Brain microvascular endothelial cell (primary cell): ENCODE measurements around the gene VSTM1.

ENCODE experiments used
- DNase-seq: peaks from one replicate; pipeline ENCODE4 v3.0.0-alpha.2; 2020
- H3K27ac ChIP-seq: fragments of 250-450 bp; sonication (Bioruptor Pico); 2 replicates; pipeline ENCODE4 v1.5.1; 2020; ENCODE audit warnings: mild to moderate bottlenecking, moderate library complexity
- H3K27me3 ChIP-seq: fragments of 250-450 bp; sonication (Bioruptor Pico); replicated peaks from 2 replicates; pipeline ENCODE4 v1.5.1; 2020; ENCODE audit warnings: mild to moderate bottlenecking
- H3K36me3 ChIP-seq: fragments of 250-450 bp; sonication (Bioruptor Pico); replicated peaks from 2 replicates; pipeline ENCODE4 v1.5.1; 2020; ENCODE audit warnings: mild to moderate bottlenecking
- H3K4me3 ChIP-seq: 2 replicates; pipeline ENCODE4 v1.5.1; 2011; ENCODE audit warnings: low read depth, mild to moderate bottlenecking, control low read depth, low read length, moderate library complexity
- CTCF ChIP-seq: IDR thresholded peaks from 2 replicates; pipeline ENCODE4 v1.5.1; 2011; ENCODE audit warnings: low read depth, mild to moderate bottlenecking, moderate library complexity, low read length, control low read depth, inconsistent platforms; ENCODE audit errors: missing control alignments
- in situ Hi-C: cut with HindIII; loops from 2 replicates; pipeline ENCODE4 v1.10.0; 2017; ENCODE audit warnings: low sequenced_read_pairs, low pct_ligation_motif_present

VSTM1 gene

GRCh38 chr19:54011507-54012211 lies 52.0 kb downstream of the VSTM1 start:
- no peak for TF ChIP-seq CTCF
- in situ Hi-C loops, result no loop called here
- Histone ChIP-seq H3K4me3 (no peak overlapping the region), H3K27ac (no peak overlapping the region), H3K27me3 (no peaks in the 10 kb centered on the region), H3K36me3 (no peaks in the 10 kb centered on the region)
- DNase-seq, result no peak

GRCh38 chr19:54010474-54010873 lies 53.2 kb downstream of the VSTM1 start:
- Histone ChIP-seq H3K4me3 (no peak overlapping the region), H3K27me3 (no peaks in the 10 kb centered on the region), H3K36me3 (no peaks in the 10 kb centered on the region), H3K27ac (no peak overlapping the region)
- in situ Hi-C loops, result no loop called here
- no peak for TF ChIP-seq CTCF
- no peak for DNase-seq

DNA sequence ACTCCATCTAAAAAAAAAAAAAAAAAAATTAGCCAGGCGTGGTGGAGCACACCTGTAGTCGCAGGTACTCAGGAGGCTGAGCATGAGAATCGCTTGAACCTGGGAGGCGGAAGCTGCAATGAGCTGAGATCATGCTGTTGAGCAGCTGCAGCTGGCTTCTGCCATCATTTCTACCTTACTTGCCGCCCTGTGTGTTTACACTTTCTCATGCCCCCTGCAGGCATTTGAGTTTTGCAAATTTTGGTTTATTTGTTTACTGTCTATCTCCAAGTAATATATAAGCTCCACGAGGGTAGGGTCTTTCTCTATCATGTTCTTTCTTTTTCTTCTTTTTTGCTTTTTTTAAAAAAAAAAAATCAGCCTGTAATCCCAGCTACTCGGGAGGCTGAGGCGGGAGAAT lies 54.3 kb downstream of the VSTM1 start:
- Histone ChIP-seq H3K27ac (no peak overlapping the region), H3K4me3 (no peak overlapping the region), H3K27me3 (no peaks in the 10 kb centered on the region), H3K36me3 (no peaks in the 10 kb centered on the region)
- DNase-seq, result no peak
- in situ Hi-C loops, result no loop called here
- peak; percentile 7 for TF ChIP-seq CTCF

DNA sequence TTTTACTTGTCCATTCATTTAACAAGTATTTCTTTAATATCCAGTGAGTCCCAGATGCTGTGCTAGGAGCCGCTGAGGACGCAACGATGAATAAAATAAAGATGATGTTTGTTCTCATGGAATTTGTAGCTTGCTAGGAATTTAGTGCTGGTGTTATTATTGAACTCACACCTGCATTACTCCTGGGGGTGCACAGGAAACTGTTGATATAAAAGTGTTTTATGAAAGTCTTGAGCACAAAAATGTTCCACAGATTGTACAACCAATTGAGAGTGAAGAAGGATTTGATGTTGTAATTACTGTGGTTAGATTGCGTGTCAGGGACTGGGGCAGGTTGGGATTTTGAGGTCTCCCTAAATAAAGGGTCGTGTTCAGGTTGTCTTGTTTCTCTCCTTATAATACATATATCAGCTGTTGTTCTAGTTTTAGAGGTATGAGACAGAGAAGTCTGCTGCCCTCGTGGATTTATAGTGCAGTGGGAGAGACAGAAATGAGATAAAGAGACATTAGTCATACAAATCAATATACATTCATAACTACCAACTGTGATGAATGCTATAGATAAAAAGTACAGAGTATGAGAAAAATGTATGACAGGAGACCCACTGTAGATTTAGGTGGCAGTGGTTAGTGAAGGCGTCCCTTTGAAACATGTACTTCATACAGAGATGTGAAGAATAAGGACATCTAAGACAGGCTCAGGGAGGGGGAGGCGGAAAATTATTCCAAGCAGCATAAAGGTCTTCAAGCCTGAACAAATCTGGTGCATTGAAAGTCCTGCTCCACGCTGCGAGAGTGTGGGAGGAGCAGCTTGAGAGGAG lies 61.0 kb downstream of the VSTM1 start:
- in situ Hi-C loops, result no loop called here
- no peak overlapping the region for H3K4me3 ChIP-seq
- H3K36me3 ChIP-seq, result no peaks in the 10 kb centered on the region
- H3K27me3 ChIP-seq, result peaks cover 4% of the 10 kb centered on the region
- H3K27ac ChIP-seq, result peak overlapping the region; percentile 59
- TF ChIP-seq CTCF, result no peak
- peak; percentile 37 for DNase-seq

DNA sequence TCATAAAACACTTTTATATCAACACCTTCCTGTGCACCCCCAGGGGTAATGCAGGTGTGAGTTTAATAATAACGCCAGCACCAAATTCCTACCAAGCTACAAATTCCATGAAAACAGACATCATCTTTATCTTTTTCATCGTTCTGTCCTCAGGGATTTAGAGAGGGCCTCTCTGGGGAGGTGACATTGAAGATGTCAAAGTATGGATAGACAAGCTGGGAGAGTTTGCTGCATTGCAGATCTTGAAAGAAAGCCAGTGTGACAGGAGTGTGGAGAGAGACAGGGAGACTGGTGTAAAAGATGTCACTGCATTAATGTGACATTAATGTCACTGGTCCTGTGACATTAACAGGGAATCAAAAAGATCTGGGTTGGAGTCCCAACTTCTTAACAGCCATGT lies 62.2 kb downstream of the VSTM1 start:
- TF ChIP-seq CTCF, result no peak
- Histone ChIP-seq H3K4me3 (no peak overlapping the region), H3K36me3 (no peaks in the 10 kb centered on the region), H3K27ac (no peak overlapping the region), H3K27me3 (peaks cover 4% of the 10 kb centered on the region)
- in situ Hi-C loops, result no loop called here
- no peak for DNase-seq
